Ishikawa (cell line): ENCODE results near the gene FBXW8.

Experiments used
- CEBPB ChIP-seq: IDR thresholded peaks from 2 replicates; pipeline ENCODE4 v1.6.1; 2012
- EGR1 ChIP-seq: IDR thresholded peaks from 2 replicates; pipeline ENCODE4 v1.6.1; 2012
- EP300 ChIP-seq: IDR thresholded peaks from 2 replicates; pipeline ENCODE4 v1.6.1; 2012; ENCODE audit warnings: borderline replicate concordance
- NFIC ChIP-seq: IDR thresholded peaks from 2 replicates; pipeline ENCODE4 v1.6.1; 2012
- TAF1 ChIP-seq: IDR thresholded peaks from 2 replicates; pipeline ENCODE4 v1.6.1; 2012; ENCODE audit warnings: low read depth, mild to moderate bottlenecking
- TCF12 ChIP-seq: IDR thresholded peaks from 2 replicates; pipeline ENCODE4 v1.6.1; 2012; ENCODE audit warnings: low read depth
- YY1 ChIP-seq: IDR thresholded peaks from 2 replicates; pipeline ENCODE4 v1.6.1; 2012; ENCODE audit warnings: low read depth
- ZBTB7A ChIP-seq: IDR thresholded peaks from 2 replicates; pipeline ENCODE4 v1.6.1; 2012; ENCODE audit warnings: low read depth
- TF ChIP-seq, protein P1 (sequence below): IDR thresholded peaks from 2 replicates; pipeline ENCODE4 v1.6.1; 2012; ENCODE audit warnings: low read depth, mild to moderate bottlenecking
- TF ChIP-seq, protein P2 (sequence below): IDR thresholded peaks from 2 replicates; pipeline ENCODE4 v1.6.1; 2012
- TF ChIP-seq, protein P3 (sequence below): IDR thresholded peaks from 2 replicates; pipeline ENCODE4 v1.6.1; 2012

DNA sequence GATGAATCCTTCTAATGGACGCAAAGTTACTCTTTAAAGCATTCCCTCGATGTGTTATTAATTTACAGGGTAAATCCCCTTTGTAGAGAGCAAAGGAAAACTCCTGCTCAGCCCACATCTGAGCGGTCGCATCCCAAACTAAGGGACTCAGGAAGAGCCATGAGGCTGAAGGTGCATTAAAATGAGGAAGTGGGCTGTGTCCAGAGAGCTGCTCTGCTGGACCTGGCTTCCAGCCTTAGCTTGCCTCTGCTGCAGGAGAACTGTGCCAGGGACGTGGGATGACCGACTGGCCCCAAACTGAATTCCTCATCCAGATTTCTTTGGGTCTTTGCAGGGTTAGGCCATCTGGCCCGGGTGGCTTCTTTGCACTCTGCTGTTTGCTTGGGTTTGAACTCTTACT is 88.3 kb downstream of the FBXW8 start:
- TF ChIP-seq TAF1 = no peak
- TF ChIP-seq NFIC = no peak
- no peak for TF ChIP-seq EP300
- TF ChIP-seq, protein P1, sequence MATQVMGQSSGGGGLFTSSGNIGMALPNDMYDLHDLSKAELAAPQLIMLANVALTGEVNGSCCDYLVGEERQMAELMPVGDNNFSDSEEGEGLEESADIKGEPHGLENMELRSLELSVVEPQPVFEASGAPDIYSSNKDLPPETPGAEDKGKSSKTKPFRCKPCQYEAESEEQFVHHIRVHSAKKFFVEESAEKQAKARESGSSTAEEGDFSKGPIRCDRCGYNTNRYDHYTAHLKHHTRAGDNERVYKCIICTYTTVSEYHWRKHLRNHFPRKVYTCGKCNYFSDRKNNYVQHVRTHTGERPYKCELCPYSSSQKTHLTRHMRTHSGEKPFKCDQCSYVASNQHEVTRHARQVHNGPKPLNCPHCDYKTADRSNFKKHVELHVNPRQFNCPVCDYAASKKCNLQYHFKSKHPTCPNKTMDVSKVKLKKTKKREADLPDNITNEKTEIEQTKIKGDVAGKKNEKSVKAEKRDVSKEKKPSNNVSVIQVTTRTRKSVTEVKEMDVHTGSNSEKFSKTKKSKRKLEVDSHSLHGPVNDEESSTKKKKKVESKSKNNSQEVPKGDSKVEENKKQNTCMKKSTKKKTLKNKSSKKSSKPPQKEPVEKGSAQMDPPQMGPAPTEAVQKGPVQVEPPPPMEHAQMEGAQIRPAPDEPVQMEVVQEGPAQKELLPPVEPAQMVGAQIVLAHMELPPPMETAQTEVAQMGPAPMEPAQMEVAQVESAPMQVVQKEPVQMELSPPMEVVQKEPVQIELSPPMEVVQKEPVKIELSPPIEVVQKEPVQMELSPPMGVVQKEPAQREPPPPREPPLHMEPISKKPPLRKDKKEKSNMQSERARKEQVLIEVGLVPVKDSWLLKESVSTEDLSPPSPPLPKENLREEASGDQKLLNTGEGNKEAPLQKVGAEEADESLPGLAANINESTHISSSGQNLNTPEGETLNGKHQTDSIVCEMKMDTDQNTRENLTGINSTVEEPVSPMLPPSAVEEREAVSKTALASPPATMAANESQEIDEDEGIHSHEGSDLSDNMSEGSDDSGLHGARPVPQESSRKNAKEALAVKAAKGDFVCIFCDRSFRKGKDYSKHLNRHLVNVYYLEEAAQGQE = no peak
- no peak for TF ChIP-seq YY1
- TF ChIP-seq CEBPB = no peak
- no peak for TF ChIP-seq ZBTB7A
- no peak for TF ChIP-seq TCF12
- TF ChIP-seq, protein P2, sequence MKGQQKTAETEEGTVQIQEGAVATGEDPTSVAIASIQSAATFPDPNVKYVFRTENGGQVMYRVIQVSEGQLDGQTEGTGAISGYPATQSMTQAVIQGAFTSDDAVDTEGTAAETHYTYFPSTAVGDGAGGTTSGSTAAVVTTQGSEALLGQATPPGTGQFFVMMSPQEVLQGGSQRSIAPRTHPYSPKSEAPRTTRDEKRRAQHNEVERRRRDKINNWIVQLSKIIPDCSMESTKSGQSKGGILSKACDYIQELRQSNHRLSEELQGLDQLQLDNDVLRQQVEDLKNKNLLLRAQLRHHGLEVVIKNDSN = no peak
- TF ChIP-seq, protein P3, sequence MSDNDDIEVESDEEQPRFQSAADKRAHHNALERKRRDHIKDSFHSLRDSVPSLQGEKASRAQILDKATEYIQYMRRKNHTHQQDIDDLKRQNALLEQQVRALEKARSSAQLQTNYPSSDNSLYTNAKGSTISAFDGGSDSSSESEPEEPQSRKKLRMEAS = no peak
- TF ChIP-seq EGR1 = no peak
